HG02642 (cell line): ENCODE data around the gene GDF9.
"Not testable (repeated sequence)": the region's sequence is repeated elsewhere in the genome, so short reads cannot be mapped to it uniquely, and the experiment has no call there.

Source experiments
- ATAC-seq: cut with Tn5 transposase; IDR thresholded peaks from one replicate; pipeline ENCODE4 v1.9.1; 2021; ENCODE audit warnings: mild to moderate bottlenecking; ENCODE audit not compliant: unreplicated experiment, poor library complexity

GDF9 gene

DNA sequence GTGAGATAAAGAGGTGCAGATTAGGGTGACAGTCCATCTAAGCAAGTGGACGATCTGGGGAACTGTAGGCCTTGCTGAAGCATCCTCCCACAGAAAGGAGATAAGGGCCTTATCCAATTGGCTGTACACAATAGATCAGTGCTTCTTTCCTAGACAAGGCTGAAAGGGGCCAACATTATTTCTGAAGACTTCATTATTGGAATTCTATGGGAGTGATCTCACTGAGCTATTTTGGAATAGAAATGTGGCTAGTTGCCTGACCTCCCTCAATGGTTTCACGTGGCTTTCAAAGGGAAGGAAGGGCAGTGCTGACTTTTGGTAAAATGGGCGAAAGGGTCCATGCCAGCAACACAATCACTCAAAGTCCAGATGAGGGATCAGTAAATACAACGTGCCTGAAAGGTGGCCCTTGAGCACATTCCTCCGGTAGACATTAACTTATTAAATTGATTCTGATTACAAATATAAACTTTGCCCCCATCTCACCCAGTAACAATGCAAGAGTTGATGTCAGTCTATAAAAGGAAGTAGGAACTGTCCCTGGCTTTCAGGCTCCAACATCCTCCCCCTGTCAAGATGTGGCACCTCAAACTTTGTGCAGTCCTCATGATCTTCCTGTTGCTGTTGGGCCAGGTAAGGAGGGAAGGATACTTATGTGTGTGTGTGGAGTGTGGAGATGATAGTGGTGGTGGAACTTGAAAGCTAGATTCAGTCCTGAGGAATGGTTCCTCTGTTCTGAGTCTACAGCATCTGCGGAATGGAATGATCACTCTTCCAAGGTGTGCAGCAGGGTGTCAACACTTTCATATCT lies 7.1 kb upstream of the GDF9 start, which contains the start of gene LEAP2:
LEAP2 (plus strand) TSS at position 550 of the 811 bp plus-strand sequence; CDS start at position 577, 27 bp downstream.
- ATAC-seq: no peak

DNA sequence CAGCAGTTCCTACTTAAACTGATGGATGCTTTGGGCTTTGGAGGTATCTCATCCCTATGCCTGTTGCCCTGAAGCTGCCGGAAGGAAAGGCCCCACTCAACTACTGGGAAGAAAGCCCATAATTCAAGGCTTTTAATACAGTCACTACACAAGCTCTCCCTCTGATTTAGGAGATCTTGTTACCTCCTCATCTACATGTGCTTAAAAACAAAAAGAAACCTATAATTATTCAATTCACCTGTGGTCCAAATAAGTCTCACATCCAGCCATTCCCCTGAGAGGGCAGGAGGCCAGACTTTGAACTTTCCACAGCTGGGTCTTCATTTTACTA lies 6.5 kb upstream of the GDF9 start:
- ATAC-seq: no peak

DNA sequence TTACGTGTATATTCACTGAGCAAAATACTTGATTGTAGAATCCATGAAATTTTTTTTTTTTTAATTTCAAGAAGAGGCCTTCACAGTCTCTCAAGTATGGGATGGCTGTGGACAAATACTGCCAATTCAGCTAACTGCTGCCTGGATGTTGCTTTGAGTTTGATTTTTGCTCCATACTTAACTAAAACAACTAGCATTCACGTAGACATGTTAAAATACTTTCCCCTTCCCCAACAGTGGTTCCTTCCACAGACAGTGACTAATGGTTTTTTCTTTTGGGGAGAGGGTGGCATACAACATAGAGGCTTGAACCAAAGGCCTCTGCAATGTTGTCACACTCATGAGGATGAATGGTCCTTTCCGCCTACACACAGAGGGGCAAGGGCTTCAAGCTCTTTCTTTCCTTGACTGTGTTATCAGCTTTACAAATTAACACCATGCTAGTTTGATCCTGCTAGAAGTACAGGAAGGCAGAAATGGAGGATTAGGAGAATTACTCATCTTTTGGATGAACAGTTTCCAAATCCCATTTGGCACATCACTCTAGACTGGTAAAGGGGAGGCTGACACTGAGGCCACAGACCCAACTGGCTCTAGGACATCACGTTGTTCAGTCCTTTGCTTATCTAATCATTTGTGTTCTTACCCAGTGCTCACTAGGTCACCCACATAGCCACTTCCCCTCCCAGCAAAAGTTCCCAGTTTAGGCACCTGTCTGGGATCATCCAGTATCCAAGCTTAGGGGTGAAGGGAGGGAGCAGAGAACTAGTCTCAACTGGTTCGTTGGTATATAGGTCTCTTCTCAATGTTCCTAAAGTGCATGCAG lies 5.4 kb upstream of the GDF9 start:
- no peak for ATAC-seq

- no peak for ATAC-seq
Measured at GRCh38 chr5:132870801-132871200, 4.5 kb upstream of the GDF9 start.

GRCh38 chr5:132868754-132869153 lies 2.5 kb upstream of the GDF9 start:
- ATAC-seq: no peak

- no peak for ATAC-seq
Measured at GRCh38 chr5:132867046-132867451, 780 bp upstream of the GDF9 start.

- peak; percentile 31 for ATAC-seq
Measured at GRCh38 chr5:132865668-132866341, 464 bp downstream of the GDF9 start.

- ATAC-seq: no peak
Measured at GRCh38 chr5:132860742-132861141, 5.5 kb downstream of the GDF9 start.

DNA sequence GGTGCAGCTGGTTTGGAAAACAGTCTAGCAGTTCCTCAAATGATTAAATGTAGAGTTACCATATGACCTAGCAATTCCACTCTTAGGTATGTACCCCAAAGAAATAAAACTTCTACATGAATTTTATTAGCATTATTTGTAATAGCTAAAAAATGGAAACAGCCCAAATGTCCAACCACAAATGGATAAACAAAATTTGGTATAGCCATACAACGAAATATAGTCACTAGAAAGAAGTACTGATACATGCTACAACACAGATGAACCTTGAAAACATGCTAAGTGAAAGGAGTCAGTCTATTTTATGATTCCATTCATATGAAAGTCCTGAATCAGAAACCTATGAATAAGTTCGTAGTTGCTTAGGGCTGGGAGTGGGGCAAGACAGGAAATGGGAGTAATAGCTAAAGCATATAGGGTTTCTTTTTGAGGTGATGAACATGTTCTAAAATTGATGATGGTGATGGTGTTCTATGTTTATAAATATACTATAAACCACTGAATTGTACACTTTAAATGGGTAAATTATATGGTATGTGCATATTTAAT lies 6.3 kb downstream of the GDF9 start:
- no peak for ATAC-seq

GRCh38 chr5:132856011-132856410 lies 10.3 kb downstream of the GDF9 start:
- no peak for ATAC-seq

- not testable (repeated sequence) for ATAC-seq
Measured at GRCh38 chr5:132854992-132855391, 11.3 kb downstream of the GDF9 start.

DNA sequence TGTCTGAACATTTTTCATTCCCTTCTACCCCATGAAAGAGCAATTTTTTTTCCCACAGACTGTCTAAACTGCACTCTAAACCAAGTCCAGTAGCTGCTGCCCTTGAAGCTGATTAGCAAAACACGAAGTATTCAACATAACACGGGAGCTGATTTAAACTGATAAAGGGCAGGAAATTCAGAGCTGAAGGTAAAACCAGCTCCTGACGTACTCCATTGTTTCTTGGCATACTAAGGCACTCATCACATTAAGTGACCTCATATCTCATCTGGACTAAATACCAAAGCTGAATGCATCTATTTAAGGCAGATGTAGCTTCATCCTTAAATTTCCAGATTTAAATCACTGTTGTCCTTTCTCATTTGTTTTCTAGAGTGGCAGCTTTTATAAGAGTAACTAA lies 12.0 kb downstream of the GDF9 start:
- no peak for ATAC-seq

DNA sequence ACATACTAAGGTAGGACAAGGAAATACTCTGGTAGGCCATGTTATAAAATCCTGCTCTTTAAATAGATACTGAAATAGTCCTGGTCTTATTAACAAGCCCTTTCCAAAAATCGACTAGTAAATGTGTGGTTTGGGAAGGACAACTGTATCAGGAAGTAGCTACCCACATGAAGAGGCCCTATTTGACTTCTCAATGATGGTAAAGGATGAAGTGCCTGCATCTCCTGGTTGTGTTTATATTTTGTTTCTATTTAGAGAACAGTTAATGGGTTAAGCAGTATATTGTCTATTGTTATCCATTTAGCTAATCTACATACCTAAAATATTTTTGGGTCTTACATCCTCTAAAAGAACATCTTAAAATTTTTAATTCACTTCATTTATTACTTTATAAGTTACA lies 12.5 kb downstream of the GDF9 start:
- ATAC-seq: no peak

DNA sequence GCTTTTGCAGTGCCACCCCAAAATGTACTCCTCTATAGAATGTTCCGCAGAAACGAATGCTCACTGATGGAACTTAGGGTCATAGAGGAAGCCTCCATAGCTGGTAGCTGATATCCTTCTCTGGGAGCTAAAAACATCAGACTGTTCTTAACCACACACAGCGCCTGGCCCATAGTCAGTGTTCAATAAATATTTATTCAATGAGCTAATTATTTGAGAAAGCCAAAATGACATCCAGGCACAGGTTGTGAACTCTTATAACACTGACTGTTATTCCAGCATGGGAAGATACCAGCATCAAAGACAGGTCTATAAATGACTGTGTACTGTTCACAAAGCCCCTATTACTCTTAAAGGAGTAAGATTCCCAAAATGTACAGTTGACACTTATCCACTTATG lies 12.9 kb downstream of the GDF9 start:
- no peak for ATAC-seq

- no peak for ATAC-seq
Measured at GRCh38 chr5:132850066-132850465, 16.2 kb downstream of the GDF9 start.

- ATAC-seq: no peak
Measured at GRCh38 chr5:132849347-132849746, 16.9 kb downstream of the GDF9 start.

DNA sequence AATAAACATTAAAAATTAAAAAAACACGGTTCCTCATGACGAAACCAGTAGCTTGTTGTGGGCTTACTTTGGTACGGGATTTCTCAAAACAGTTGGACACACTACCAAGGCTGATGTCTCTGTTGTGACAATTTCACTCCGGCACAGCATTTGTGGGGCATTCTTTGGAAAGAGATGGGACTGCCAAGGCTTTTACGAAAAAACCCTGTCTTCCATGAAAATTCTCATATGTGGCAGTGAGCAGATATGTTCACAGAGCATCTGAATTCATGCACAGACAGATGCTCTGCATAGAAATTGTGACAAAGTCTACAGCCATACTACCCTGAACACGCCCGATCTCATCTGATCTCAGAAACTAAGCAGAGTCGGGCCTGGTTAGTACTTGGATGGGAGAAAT lies 18.0 kb downstream of the GDF9 start:
- no peak for ATAC-seq

GRCh38 chr5:132841305-132841704 lies 25.0 kb downstream of the GDF9 start:
- ATAC-seq: no peak

DNA sequence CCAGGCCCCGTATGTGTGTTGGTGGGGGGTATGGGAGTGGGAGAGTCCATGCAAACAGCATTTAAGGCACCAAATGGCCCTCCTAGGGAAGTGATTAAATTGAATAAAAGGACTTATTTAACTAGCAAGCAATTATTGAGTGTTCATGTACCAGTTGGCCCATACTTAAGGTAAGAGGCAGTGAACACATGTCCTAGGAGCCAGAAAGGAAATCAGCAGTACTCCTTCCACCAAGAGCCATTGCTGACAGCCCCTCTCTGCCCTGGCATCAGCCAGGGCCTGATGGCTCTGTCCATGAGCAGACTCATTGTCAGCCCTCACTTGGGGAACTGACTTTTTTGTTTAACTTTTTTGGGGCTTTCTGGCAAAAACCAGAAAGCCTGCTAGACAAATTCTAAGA lies 25.4 kb downstream of the GDF9 start:
- ATAC-seq: no peak

GRCh38 chr5:132840313-132840712 lies 26.0 kb downstream of the GDF9 start:
- ATAC-seq: no peak
